Measurements from ENCODE around the gene FBRS.
"Not testable (repeated sequence)": the region's sequence is repeated elsewhere in the genome, so short reads cannot be mapped to it uniquely, and the experiment has no call there.

The FBRS gene

GRCh38 chr16:30657866-30658730 lies at the start of gene FBRS:
TSS of gene FBRS (plus strand) at chr16:30658431. CDS start at chr16:30659519, 1,088 bp downstream.
- DNase-seq: peak; percentile 100

DNA sequence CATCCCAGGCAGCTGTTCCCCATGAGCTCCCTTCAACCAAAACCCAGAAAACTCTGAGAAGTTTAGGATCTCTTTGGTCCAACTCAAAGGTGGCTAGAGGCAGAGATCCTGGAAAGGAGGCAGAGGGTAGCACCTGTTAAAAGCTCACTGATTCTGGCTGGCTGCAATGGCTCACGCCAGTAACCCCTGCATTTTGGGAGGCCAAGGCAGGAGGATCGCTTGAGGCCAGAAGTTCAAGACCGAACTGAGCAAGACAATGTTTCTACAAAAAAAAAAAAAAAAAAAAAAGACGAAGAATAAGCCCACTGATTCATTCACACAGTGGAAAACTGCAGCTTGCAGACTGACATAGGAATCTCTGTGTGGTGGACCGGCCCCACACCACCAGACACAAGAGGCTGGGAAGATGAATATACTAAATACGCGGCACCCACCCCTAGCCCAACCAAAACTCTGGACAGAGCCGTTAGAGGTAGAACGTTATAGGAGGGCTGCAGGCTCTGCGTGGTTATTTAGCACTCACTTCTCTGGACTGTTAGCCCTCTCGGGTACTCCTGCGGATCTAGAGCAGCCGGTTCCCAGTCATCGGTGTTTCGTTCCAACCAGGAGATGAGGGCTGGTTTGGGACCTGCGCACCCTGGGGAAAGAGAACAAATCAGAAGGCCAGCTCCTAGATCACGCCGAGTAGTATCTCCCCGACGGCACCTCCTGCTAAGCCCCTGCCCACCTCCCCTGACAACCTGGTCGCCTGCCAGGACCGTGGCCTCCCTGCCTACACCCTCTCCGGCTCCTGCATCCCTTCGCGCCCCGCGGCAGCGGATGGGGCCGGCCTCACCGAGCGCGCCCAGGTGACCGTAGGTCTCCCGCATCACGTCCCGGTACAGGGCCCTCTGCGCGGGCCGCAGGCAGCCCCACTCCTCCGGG lies 49.0 kb upstream of the FBRS start:
- DNase-seq: peak; percentile 24

DNA sequence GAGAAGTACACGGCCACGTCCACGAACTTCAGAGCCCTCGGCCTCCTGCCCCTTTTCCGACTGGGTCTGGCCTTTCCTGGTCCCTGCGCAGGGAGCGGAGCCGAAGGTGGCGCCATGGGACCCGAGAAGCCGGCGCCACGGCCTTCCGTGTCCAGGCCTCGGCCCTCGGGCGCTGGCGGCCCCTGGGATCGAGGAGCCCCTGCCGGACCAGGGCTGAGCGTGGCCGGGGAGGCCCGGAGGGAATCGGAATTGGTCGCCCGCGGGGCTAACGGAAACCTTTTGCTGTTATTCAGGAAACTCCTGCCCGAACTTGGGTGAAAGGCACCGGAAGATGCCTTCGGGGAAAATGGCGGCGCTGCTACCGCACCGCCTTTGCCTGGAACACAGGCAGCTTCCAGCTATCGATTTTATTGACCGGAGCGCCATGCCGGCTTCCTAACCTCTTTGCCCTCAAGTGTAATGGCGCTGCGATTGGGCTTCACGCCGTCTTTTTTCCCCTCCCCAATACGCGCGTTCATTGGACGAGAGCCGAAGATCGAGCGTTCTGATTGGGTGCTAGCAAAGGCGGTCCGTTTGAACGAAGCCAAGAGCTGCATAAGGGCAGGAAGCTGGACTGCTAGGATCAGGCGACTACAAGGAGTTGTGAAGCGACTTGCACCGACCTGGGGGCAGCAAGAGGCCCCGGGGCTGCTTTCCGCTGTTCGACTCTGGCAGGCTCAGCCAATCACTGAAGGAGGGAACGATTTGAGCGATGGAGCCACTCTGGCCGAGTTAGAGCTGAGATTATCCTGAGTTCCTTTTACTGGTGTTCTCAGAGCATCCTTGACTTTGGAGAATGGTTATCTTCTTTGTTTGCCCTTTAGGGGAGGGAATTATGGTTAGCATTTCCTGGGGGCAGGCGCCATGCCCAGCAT lies 48.0 kb upstream of the FBRS start, which contains the start of gene ZNF689:
ZNF689 (minus strand) TSS at position 464 of the 914 bp plus-strand sequence; CDS start at position 116, 348 bp downstream.
- DNase-seq: peak; percentile 96

DNA sequence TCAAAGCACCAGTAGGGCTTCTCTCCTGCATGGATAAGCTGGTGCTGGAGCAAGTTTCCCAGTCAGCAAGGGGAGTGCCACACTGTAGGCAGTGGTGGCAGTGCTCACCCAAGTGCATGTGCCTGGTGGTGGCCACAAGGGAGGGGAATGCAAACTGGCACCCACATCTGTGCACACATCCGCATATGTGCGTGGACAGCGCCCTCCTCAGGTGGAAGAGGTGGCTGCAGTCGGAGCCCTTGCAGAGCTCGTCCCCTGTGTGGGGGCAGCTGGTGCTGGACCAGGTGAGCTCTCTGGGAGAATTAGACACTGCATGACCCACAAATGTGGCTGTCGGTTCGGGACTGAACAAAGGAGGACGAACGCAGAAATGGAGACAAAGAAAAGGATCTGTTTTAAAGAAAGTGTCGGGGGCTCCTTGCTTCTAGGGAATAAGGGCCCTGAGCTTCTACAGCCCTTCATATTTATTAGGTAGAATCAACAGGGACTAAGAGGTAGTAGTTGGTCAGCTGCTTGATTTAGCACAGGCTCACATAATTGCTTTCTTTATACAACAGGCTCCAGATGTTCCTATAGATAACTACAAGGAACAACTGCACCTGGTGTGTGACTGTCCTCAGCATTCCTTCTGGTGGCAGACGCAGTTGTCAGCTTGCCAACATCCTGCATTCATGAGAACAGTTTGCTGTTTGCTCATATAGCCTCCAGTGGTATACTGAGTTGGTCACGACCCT lies 42.7 kb upstream of the FBRS start:
- DNase-seq: peak; percentile 38

GRCh38 chr16:30619202-30619601 lies 39.0 kb upstream of the FBRS start:
- DNase-seq: no peak

DNA sequence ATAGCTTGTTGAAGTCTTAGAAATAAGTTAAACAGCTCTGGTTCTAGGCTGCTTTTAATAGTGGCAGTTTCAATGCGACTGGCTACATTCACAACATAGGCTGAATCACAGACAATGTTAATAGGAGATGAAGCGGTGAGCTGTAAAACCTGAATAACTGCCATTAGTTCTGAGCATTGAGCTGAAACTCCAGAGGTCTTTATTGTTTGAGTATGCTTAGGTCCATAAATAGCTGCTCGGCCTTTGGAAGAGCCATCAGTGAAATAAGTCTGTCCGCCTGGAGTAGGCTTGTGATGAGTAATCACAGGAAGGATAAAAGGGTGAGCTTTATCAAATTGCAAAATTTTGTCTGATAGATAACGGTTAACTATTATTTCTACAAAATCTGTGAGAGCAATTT lies 38.6 kb upstream of the FBRS start:
- no peak for DNase-seq

- no peak for DNase-seq
Observed at GRCh38 chr16:30620169-30620568, 38.1 kb upstream of the FBRS start.

DNA sequence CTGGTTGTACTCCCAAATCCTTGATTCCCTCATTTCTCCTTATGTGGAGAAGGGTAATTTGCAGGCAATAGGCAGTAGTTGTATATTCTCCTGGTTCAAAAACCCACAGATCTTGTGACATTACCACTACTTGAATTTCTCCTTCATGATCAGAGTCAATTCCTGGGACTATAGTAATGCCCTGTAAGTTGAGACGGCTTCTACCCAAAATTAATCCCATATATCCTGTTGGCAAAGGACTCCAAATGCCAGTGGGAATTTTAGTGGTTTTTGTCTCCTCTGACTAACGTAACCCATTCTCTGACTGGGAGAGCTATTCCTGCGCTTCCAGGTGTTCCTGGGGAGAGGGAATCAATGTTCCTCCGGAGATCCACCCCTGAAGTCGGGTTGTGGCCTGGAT lies 36.5 kb upstream of the FBRS start:
- DNase-seq: no peak

- DNase-seq: no peak
Observed at GRCh38 chr16:30622455-30623032, 35.7 kb upstream of the FBRS start.

- DNase-seq: no peak
Observed at GRCh38 chr16:30623536-30624283, 34.5 kb upstream of the FBRS start.

DNA sequence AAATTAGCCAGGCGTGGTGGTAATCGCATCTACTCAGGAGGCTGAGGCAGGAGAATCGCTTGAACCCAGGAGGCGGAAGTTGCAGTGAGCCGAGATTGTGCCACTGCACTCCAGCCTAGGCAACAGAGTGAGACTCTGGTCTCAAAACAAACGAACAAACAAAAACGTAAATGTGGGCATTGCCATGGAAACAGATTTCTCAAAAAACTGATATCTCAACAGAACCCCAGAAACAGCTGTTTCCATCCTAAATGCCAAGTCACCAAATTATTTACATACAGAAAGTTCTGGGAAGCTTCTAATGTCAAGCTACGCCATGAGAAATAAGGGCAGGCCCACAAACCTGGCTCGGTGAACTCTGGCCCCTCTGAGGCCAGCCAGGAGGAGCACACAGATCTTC lies 32.0 kb upstream of the FBRS start:
- DNase-seq: no peak

GRCh38 chr16:30628628-30629540 lies 29.3 kb upstream of the FBRS start:
- peak; percentile 94 for DNase-seq

DNA sequence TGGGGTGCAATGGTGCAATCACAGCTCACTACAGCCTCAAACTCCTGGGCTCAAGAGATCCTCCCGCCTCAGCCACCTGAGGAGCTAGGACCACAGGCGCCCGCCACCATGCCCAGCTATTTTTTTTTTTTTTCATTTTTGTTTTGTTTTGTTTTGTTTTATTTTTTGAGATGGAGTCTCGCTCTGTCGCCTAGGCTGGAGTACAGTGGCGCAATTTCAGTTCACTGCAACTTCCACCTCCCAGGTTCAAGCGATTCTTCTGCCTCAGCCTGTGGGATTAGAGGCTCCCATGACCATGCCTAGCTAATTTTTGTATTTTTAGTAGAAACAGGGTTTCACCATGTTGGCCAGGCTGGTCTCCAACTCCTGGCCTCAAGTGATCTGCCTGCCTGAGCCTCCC lies 25.8 kb upstream of the FBRS start:
- not testable (repeated sequence) for DNase-seq

DNA sequence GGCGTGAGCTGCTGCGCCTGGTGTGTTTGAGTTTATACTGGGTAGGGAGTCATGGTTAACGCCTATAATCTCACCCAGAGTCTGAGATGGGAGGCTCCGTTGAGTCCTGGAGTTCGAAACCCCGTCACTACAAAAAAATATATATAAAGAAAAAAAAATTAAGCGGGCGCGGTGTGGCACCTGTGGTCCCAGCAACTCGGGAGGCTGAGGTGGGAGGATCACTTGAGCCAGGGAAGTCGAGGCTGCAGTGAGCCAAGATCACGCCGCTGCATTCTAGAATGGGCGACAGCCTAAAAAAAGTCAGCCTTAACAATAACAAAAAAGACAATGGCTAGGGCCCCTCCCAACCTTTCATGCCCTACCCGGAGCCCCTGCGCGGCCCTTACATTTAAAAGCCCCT lies 24.7 kb upstream of the FBRS start:
- DNase-seq: no peak

DNA sequence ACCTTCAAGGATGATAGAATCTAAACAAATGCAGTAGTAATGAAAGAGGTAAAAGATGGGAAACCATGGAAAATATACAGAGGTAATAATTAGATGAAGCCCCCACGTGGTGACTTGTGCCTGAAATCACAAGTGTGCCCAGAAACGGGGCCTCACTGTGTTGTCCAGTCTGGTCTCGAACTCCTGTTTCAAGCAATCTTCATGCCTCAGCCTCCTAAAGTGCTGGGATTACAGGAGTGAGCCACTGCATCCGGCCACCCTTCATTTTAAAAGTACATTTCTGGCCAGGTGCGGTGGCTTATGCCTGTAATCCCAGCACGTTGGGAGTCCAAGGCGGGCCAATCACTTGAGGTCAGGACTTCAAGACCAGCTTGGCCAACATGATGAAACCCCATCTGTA lies 21.6 kb upstream of the FBRS start:
- no peak for DNase-seq

- DNase-seq: not testable (repeated sequence)
Observed at GRCh38 chr16:30637139-30637538, 21.1 kb upstream of the FBRS start.

DNA sequence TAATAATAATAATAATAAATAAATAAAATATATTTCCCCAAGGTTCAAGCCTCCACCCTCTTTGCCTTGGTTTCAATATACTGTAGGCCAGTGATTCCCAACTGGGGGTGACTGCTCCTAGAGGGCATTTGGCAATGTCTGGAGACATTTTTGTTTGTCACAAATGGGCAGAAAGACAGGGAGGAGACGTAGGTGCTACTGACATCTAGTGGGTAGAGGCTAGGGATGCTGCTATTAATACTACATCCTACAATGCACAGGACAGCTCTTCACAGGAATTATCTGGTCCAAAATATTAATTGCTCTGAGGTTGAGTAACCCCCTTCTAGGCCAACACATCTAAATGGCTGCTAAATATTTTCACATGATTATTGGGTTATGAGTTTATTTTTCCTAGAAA lies 20.3 kb upstream of the FBRS start:
- DNase-seq: no peak

DNA sequence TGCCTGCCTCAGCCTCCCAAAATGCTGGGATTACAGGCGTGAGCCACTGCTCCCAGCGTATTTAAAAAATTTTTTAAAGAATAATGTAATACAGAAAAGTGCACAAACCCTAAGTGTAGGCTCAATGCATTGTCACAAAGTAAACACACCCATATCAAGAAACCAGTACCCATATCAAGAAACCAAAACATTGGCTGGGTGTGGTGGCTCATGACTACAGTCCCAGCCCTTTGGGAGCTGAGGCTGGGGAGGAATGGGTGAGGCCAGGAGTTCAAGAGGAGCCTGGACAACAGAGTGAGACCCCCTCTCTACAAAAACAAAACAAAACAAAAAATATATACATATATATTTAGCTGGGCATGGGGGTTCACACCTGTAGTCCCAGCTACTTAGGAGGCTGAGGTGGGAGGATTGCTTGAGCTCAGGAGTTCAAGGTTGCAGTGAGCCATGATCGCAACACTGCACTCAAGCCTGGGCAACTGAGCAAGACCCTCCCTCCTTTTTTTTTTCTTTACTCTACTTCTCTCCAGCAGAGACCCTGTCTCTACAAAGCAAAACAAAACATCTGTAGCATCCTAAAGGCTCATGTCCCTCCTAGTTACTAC lies 16.8 kb upstream of the FBRS start:
- DNase-seq: no peak

DNA sequence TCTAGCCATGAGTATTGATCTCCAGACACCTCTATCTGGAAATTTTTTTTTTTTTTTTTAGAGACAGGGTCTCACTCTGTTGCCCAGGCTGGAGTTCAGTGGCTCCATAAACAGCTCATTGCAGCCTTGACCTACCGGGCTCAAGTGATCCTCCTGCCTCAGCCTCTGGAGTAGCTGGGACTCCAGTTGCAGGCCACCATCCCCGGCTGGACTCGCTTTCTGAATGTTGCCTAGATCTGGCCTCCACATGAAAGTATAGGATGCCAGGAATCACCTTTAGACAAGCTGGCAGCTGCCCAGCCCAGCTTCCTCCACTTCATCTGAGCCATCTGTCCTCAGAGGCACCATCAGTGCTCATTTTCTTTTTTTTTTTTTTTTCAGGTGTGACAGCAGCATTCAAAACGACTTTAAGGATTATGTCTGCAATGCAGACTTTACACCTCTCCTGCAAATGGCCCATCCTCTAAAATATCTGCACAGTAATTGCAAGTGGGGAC lies 13.8 kb upstream of the FBRS start:
- DNase-seq: no peak
